GM23338 (cell line): ENCODE data around the gene ZNF524. TPM values are rescaled to one million over a fixed set of nuclear protein-coding genes. Genes with fewer than 3 reads are reported as not detected.

Experiments
- ATAC-seq: fragments of 200-7000 bp; cut with Tn5 transposase; 3 replicates; pipeline ENCODE4 v1.9.1; 2020
- DNase-seq: peaks from one replicate; pipeline ENCODE4 v3.0.0-alpha.2; 2015; ENCODE audit warnings: low spot score
- H2AFZ ChIP-seq: fragments of 200-600 bp; sonication (generic); 2 replicates; pipeline ENCODE4 v1.8.0; 2016; ENCODE audit warnings: antibody characterized with exemption, mild to moderate bottlenecking, moderate library complexity
- H3F3A ChIP-seq: fragments of 200-600 bp; sonication (generic); replicated peaks from 2 replicates; pipeline ENCODE4 v1.8.0; 2017; ENCODE audit warnings: antibody characterized with exemption, mixed run types, low read depth
- H3K27ac ChIP-seq: fragments of 200-600 bp; sonication (generic); 2 replicates; pipeline ENCODE4 v1.6.1; 2016; ENCODE audit warnings: low read depth
- H3K27me3 ChIP-seq: fragments of 200-600 bp; sonication (generic); 2 replicates; pipeline ENCODE4 v1.8.0; 2016; ENCODE audit warnings: mild to moderate bottlenecking, mixed run types, moderate library complexity; ENCODE audit not compliant: insufficient read depth
- H3K36me3 ChIP-seq: fragments of 200-600 bp; sonication (generic); 2 replicates; pipeline ENCODE4 v1.8.0; 2016; ENCODE audit warnings: mild to moderate bottlenecking; ENCODE audit not compliant: insufficient read depth
- H3K4me1 ChIP-seq: fragments of 200-600 bp; sonication (generic); 2 replicates; pipeline ENCODE4 v1.8.0; 2016; ENCODE audit warnings: mild to moderate bottlenecking, moderate library complexity; ENCODE audit not compliant: insufficient read depth
- H3K4me2 ChIP-seq: fragments of 200-600 bp; sonication (generic); 2 replicates; pipeline ENCODE4 v1.7.1; 2017; ENCODE audit warnings: mixed run types
- H3K4me3 ChIP-seq: fragments of 200-600 bp; sonication (generic); 2 replicates; pipeline ENCODE4 v1.6.1; 2016; ENCODE audit warnings: mixed run types
- H3K79me2 ChIP-seq: fragments of 200-600 bp; sonication (generic); replicated peaks from 2 replicates; pipeline ENCODE4 v1.8.0; 2017; ENCODE audit warnings: mild to moderate bottlenecking; ENCODE audit not compliant: insufficient read depth
- H3K9me2 ChIP-seq: fragments of 200-600 bp; sonication (generic); 2 replicates; pipeline ENCODE4 v1.8.0; 2017; ENCODE audit not compliant: insufficient read depth
- H4K20me1 ChIP-seq: fragments of 200-600 bp; sonication (generic); replicated peaks from 2 replicates; pipeline ENCODE4 v1.8.0; 2017; ENCODE audit warnings: mild to moderate bottlenecking; ENCODE audit not compliant: insufficient read depth
- H3K27ac Mint-ChIP-seq: 2 replicates; pipeline ENCODE4 v1.8.0; 2020; ENCODE audit warnings: inconsistent platforms, mild to moderate bottlenecking, moderate library complexity, mixed read lengths
- H3K27me3 Mint-ChIP-seq: 3 replicates; pipeline ENCODE4 v1.8.0; 2022; ENCODE audit warnings: low read depth, mild to moderate bottlenecking, moderate library complexity, mixed read lengths, inconsistent platforms; ENCODE audit not compliant: insufficient read depth, poor library complexity
- H3K36me3 Mint-ChIP-seq: 3 replicates; pipeline ENCODE4 v1.8.0; 2021; ENCODE audit warnings: low read depth, mild to moderate bottlenecking, inconsistent platforms, moderate library complexity, mixed read lengths
- H3K4me1 Mint-ChIP-seq: 3 replicates; pipeline ENCODE4 v1.8.0; 2020; ENCODE audit warnings: mild to moderate bottlenecking, inconsistent platforms, mixed read lengths
- H3K4me3 Mint-ChIP-seq: 3 replicates; pipeline ENCODE4 v1.8.0; 2021; ENCODE audit warnings: moderate library complexity, mild to moderate bottlenecking, inconsistent platforms, mixed read lengths
- H3K9me3 Mint-ChIP-seq: 3 replicates; pipeline ENCODE4 v1.8.0; 2020; ENCODE audit warnings: moderate library complexity, mild to moderate bottlenecking, inconsistent platforms, mixed read lengths
- EZH2phosphoT487 ChIP-seq: fragments of 200-600 bp; sonication (generic); IDR thresholded peaks from one replicate; pipeline ENCODE4 v1.8.1; 2018; ENCODE audit warnings: antibody characterized with exemption; ENCODE audit not compliant: unreplicated experiment
- JUNB ChIP-seq: IDR thresholded peaks from one replicate; pipeline ENCODE4 v1.6.1; 2016; ENCODE audit warnings: antibody characterized with exemption; ENCODE audit not compliant: unreplicated experiment
- POLR2AphosphoS5 ChIP-seq: IDR thresholded peaks from 2 replicates; pipeline ENCODE4 v1.6.1; 2016; ENCODE audit warnings: antibody characterized with exemption, low read depth
- STAT1 ChIP-seq: IDR thresholded peaks from one replicate; pipeline ENCODE4 v1.6.1; 2016; ENCODE audit warnings: antibody characterized with exemption; ENCODE audit not compliant: unreplicated experiment
- polyA plus RNA-seq: library from polyadenylated mRNA; unstranded; fragments of >200 nt; fragmentation: Nextera tagmentation; extraction: Ambion mirVana; gene quantifications from 2 replicates; pipeline ENCODE4 v1.2.1, GENCODE V29; 2016
- total RNA-seq: library from RNA; depleted of rRNA; stranded (reverse); fragments of >200 nt; shearing (Covaris generic); gene quantifications from 2 replicates; pipeline ENCODE4 v1.2.3, GENCODE V29; 2014
- TF ChIP-seq, protein P1 (sequence below), 2 experiments: fragments of 200-600 bp in 1 of 2; sonication (generic) in 1 of 2; conservative IDR thresholded peaks; 2 replicates each; pipeline versions ENCODE4 v1.5.1 to v1.6.1; 2016 to 2017; ENCODE audit warnings: antibody characterized with exemption in 2 of 2, low read depth in 2 of 2, mild to moderate bottlenecking in 2 of 2, moderate library complexity in 1 of 2
- TF ChIP-seq, protein P2 (sequence below): IDR thresholded peaks from 2 replicates; pipeline ENCODE4 v1.6.1; 2016; ENCODE audit warnings: antibody characterized with exemption

ZNF524 gene
- total and polyA plus RNA-seq, 2 experiments from 2014 or later: 6.0 to 8.3 TPM

DNA sequence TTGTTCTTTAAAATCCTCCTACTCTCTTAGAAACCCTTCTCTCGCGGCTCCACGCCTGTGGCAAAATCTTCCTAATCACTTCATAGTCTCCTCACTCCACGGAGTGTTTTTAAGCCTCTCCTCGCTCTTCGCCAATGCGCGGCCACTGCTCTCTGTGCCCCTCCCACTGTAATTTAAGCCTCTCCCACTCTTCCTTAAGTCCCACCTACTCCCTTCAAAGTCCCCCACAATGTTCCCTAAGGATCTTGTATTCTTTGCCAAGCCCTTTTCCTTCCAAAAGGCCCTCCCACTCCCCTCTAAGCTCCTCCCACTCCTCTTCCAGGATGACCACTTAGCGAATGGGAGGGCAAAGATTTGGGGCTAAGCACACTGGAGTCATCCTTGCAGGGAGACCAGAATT is 2.1 kb upstream of the ZNF524 start:
- H3K36me3 ChIP-seq: 0 out of 2 replicates have a peak, but pooled peaks cover 3% of the 10 kb centered on the region
- no peak overlapping the region for H3K27ac ChIP-seq
- H3K36me3 Mint-ChIP-seq: peaks cover 33% of the 10 kb centered on the region
- peak overlapping the region; percentile 99 for H3K4me3 Mint-ChIP-seq
- H3F3A ChIP-seq: peaks cover 18% of the 10 kb centered on the region
- no peaks in the 10 kb centered on the region for H3K9me2 ChIP-seq
- peak overlapping the region; percentile 91 for H3K27ac Mint-ChIP-seq
- H3K4me3 ChIP-seq: peak overlapping the region; percentile 22; the same call in 1 of the 2 replicates
- ATAC-seq (peak; percentile 24), DNase-seq (peak; percentile 88)
- TF ChIP-seq, protein P1, sequence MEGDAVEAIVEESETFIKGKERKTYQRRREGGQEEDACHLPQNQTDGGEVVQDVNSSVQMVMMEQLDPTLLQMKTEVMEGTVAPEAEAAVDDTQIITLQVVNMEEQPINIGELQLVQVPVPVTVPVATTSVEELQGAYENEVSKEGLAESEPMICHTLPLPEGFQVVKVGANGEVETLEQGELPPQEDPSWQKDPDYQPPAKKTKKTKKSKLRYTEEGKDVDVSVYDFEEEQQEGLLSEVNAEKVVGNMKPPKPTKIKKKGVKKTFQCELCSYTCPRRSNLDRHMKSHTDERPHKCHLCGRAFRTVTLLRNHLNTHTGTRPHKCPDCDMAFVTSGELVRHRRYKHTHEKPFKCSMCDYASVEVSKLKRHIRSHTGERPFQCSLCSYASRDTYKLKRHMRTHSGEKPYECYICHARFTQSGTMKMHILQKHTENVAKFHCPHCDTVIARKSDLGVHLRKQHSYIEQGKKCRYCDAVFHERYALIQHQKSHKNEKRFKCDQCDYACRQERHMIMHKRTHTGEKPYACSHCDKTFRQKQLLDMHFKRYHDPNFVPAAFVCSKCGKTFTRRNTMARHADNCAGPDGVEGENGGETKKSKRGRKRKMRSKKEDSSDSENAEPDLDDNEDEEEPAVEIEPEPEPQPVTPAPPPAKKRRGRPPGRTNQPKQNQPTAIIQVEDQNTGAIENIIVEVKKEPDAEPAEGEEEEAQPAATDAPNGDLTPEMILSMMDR (conservative IDR thresholded peaks at IDR 0.05; ENCODE audit: low read depth in 2 of 2): no peak
- TF ChIP-seq POLR2AphosphoS5: 0 out of 2 replicates have a peak, but pooled peaks have one; percentile 26
- H3K4me1 Mint-ChIP-seq: peaks cover 24% of the 10 kb centered on the region
- no peaks in the 10 kb centered on the region; the same call in 1 of the 2 replicates for H3K79me2 ChIP-seq
- H4K20me1 ChIP-seq: no peaks in the 10 kb centered on the region
- H3K4me1 ChIP-seq: peaks cover 9% of the 10 kb centered on the region
- no peak overlapping the region for H2AFZ ChIP-seq
- peaks cover 19% of the 10 kb centered on the region for H3K27me3 Mint-ChIP-seq
- peaks cover 3% of the 10 kb centered on the region; the same call in 2 of the 3 replicates for H3K9me3 Mint-ChIP-seq
- H3K27me3 ChIP-seq: no peaks in the 10 kb centered on the region
- peak overlapping the region; percentile 16; the same call in 1 of the 2 replicates for H3K4me2 ChIP-seq

DNA sequence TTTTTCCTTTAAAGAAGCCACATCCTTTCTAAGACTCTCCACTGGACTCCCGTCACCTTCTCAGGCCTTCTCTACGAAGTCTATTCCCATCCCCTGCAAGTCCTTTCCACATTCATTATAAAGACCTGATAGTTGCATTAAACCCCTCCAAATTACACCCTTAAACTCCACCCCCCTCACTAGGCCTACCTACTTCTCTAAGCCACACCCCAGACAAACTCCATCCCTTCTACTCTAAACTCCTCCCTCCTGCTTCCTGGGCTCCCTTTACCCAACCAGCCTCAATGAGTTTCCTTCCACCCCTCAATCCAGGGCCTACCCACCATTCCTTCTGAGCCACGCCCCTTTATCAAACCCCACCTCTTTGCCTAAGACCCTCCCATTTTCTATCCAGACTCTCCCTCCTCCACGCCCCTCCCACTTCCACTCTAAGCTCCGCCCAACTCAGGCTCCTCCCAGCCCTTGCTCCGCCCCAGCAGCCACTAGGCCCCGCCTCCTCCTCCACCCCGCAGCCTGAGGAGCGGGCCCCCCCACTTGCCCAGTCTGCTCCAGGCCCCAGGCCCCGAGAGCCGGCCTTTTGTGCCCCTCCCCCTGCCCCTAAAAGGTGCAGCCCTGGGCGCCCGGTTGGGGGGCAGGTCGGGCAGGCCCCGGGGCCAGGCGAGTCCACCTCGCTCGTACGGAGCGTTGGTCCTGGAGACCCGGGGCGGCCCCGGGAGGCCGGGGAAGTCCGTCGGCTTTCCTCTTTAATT is 1.2 kb upstream of the ZNF524 start:
- no peaks in the 10 kb centered on the region for H3K9me2 ChIP-seq
- H3K36me3 ChIP-seq: 0 out of 2 replicates have a peak, but pooled peaks cover 3% of the 10 kb centered on the region
- no peaks in the 10 kb centered on the region for H3K27me3 ChIP-seq
- ATAC-seq (peak; percentile 77), DNase-seq (peak; percentile 98)
- peaks cover 14% of the 10 kb centered on the region for H3K4me1 ChIP-seq
- Mint-ChIP-seq H3K4me3 (peak overlapping the region; percentile 99), H3K4me1 (peaks cover 27% of the 10 kb centered on the region), H3K27me3 (peaks cover 26% of the 10 kb centered on the region), H3K27ac (peak overlapping the region; percentile 100), H3K9me3 (peaks cover 6% of the 10 kb centered on the region), H3K36me3 (peaks cover 30% of the 10 kb centered on the region)
- H3K4me2 ChIP-seq: peak overlapping the region; percentile 61; the same call in 1 of the 2 replicates
- no peak overlapping the region for H2AFZ ChIP-seq
- no peaks in the 10 kb centered on the region; the same call in 1 of the 2 replicates for H3K79me2 ChIP-seq
- H3K27ac ChIP-seq: peak overlapping the region; percentile 94
- TF ChIP-seq JUNB: no peak
- no peak for TF ChIP-seq STAT1
- no peak for TF ChIP-seq EZH2phosphoT487
- TF ChIP-seq POLR2AphosphoS5: peak; percentile 45; the same call in 1 of the 2 replicates
- TF ChIP-seq, protein P2, sequence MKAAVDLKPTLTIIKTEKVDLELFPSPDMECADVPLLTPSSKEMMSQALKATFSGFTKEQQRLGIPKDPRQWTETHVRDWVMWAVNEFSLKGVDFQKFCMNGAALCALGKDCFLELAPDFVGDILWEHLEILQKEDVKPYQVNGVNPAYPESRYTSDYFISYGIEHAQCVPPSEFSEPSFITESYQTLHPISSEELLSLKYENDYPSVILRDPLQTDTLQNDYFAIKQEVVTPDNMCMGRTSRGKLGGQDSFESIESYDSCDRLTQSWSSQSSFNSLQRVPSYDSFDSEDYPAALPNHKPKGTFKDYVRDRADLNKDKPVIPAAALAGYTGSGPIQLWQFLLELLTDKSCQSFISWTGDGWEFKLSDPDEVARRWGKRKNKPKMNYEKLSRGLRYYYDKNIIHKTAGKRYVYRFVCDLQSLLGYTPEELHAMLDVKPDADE: no peak
- no peaks in the 10 kb centered on the region for H4K20me1 ChIP-seq
- H3K4me3 ChIP-seq: peak overlapping the region; percentile 58
- peaks cover 17% of the 10 kb centered on the region for H3F3A ChIP-seq
